CD4-positive, alpha-beta T cell treated with Interleukin-4 for 1 hour (primary cell): Measurements from ENCODE around the gene RTL10.
"Not testable (repeated sequence)": the region's sequence is repeated elsewhere in the genome, so short reads cannot be mapped to it uniquely, and the experiment has no call there.

Experiments
- DNase-seq, 2 donors: peaks; one replicate each; pipeline ENCODE4 v3.0.0-alpha.2; 2020 to 2022

The RTL10 gene

DNA sequence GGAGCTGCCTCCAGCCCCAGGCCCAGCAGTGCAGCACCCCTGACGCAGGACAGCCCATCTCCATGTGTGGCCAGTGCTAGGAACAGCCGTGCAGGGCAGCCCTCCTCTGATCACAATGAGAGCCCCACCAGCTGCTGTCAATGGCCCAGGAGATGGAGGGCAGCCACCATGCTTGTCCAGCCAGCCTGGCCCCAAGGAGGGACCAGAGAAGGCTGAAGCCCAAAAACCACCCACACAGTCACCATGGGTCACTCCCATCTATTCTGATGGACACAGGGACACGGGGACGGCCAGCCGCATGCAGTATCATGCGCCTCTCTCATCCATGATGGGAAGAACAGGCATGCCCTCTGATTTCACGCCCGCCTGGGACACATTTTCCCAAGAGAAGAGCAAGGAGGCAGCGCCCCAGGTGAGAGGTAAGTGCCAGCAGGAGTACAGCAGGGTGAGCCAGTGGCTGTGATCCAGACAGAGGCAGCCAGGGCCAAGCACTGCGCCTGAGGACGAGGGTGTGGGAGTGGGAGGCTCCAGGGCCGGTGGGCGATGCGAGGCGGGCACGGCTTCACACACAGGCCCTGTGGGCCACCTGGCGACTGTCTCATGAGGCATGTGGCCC, 33.6 kb upstream of the RTL10 start:
- no peak for DNase-seq

- DNase-seq, result no peak
Measured at GRCh38 chr22:19887256-19887985, 32.7 kb upstream of the RTL10 start.

DNA sequence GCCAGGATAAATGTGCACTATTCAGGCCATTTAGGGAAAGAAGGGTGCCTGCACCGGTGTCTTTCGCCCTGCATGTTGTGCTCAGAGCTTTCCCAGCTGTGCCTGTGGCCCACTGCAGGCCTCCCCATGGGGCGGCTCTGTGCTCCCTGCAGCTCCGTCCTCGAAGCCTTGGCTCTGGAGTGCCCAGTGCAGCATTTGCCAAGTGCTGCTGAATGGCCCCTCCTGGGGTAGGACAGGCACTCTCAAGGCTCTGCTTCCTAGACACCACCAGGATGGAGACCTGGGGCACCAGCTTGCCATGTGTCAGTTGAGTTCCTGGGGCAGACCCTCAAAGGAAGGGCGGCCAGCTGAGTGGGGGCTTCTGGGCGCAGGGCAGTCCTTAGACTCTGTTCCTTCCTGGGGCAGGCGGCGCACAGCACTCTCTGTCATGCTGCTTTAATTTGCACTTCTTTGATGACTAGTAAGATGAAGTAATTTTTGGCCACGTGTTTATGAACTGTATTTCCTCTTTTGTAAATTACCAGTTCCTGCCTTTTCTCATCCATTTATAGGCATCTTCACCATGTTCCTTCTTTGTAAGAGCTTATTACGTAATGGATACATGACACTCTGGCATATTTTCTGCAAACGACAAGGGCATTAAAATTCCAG, 32.1 kb upstream of the RTL10 start:
- DNase-seq, result peak; percentile 51 to 61

DNA sequence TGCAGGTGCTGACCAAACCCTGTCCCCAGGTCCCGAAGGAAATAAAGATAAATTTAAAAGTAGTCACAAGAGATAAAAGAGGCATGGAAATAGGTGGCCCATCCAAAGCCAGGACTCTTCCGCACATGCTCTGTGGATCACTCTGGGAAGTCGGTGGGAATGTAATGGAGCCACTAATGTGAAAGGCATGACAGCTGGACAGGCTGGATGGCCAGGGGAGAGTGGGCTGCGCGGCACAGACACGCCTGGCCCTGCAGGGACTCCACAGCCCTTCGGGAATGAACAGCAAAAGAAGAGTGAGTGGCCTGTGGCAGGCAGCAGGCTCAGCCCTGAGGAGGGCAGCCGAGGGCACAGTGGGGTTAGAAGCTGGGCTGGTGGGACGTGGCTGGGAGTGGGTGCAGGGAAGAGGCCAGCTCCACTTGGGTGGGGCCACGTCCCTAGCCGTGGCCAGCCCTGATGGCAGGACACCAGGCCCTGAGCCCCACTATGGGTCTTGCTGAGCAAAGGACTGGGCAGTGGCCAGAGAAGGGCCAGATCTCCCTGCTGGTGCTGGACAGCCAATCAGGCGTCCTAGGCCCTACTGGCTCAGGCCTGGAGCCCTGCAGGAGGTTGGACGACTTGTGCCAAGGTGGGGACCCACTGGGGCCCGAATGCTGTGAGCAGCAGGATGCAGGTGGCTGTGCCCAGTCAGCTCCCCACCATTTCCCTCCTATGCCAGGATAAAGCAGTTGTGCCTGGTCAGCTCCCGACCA, 31.3 kb upstream of the RTL10 start:
- no peak for DNase-seq

DNA sequence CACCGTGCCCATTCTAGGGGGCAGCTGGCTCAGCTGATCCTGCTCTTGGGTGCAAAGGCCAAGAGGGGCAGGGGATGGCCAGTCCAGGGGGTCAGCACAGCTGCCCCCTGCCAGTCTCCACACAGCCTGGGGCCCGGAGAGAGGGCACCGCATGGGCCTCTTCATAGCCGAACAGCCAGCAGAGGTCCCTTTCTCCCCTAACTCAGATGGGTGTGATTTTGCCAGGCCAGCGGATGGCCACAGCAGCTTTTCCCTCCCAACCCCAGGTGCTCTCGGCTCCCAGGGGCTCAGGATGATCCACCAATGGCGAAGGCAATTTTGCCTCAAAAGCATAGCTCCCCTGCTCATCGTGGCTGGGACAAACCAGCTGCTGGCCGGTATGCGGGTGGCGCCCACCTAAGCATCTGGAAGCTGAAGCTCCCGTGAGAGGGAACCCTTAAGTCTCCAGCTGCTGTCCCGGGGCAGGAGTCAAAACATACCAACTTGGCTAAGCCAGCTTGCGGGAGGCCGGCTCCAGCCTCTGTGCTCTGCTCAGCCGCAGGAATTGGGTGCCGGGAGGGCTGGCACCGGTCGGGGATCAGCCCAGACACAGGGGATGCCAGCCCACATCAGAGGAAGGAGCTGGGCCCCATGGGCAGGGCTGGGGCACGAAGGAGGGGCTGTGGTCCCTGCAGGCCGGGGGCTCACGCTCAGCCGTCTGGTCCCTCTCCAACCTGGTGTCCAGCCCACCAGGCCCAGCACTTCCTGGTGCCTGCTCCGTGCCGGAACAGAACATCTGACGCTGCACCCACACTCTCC, 30.5 kb upstream of the RTL10 start:
- DNase-seq, result no peak

DNA sequence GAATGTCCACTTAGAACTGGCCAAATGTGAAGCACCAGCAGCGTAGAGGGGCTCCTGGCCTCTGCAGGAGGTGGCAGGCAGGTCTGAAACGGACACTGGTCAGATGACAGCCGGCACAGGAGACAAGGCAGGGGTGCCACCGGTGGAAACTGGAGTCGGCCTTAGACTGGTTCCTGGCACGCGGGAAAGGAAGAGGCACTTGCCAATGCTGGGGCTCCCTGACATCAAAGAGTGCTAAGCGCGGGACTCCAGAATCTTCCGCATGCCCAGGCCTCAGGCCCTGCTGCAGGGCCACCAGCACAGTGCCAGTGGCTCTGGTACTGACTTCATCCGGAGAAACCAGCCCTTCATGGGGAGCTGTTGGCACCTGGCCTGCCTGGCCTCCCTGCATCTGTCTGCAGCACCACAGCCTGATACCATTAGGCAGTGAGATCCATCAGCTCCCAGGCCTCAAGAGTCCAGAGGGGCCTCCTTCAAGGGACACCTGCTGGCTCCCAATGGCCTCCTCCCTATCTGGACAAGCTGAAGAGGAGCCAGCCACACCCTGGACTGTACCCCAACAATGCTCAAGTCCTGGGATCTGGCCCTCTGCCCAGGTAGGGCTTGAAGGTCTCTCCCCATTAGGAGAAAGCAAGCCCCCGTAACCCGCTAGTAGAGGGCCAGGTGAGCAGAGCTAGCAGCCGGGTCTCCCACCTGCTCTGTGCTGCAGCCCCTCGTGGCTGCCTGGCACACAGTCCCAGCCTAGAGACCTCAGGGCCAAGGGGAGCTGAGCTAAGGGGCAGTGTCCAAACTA, 29.7 kb upstream of the RTL10 start:
- no peak for DNase-seq

DNA sequence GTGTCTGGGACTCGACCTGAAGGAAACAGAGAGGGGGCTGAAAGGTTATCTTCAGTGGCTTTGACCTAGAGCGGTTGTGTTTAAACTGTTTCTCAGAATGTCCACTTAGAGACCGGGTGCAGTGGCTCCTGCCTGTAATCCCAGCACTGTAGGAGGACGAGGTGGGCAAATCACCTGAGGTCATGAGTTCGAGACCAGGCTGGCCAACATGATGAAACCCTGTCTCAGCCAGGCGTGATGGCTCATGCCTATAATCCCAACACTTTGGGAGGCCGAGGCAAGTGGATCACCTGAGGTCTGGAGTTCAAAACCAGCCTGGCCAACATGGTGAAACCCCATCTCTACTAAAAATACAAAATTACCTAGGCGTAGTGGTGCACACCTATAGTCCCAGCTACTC, 28.8 kb upstream of the RTL10 start:
- DNase-seq, result not testable (repeated sequence)

- DNase-seq, result no peak
Measured at GRCh38 chr22:19882446-19883381, 28.0 kb upstream of the RTL10 start.

- no peak for DNase-seq
Measured at GRCh38 chr22:19880786-19881569, 26.3 kb upstream of the RTL10 start.

DNA sequence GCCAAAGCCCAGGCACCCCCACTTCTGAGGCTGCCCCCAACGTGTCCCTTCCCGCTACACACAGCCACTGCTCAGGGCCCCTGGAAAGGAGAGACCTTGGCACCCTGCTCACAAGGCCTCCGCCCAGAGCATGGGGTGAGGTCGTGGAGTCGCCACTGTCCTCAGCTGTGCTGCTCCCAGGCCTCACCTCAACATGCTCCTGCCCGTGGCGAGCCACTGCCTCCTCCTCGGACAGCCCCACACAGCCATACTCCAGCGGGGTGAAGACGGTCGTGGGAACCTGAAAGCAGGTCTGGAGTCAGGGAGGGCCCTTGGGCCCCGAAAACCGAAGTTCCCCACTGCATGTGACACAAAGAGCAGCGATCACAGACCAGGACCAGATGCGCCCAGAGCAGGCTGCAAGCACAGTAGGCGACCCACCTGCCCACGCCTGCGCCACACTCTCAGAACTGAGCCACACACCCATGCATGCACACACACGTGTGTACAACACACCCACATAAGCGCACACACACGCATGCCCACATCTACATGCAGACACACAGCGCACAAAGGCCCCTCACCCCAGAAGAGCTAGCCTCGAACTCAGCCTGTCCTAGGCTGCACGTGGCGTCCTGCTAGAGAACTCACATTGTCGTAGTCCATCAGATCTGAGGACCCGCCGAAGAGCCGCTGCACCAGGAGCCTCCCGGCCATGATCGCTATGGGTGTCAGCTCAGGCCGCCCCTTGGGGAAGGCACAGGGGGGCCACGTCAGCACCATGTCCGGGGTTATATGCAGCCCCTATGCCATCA, 25.5 kb upstream of the RTL10 start:
- no peak for DNase-seq

DNA sequence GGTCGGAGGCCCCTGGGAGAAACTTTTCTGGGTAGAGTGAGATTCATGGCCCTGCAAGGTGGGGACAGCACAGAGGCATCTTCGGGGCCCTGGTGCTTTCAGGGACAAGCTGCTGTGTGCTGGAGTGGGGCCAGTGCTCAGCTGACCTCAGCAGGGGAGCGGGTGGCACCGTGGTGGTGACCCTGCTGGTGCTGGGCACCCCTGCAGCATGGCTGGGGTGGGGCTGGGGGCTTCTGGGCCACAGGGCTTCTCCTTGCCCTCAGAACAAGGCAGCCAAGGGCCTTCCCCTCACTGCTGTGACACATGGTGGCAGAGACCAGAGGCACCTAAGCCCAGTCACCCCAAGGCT, 24.9 kb upstream of the RTL10 start:
- no peak for DNase-seq

DNA sequence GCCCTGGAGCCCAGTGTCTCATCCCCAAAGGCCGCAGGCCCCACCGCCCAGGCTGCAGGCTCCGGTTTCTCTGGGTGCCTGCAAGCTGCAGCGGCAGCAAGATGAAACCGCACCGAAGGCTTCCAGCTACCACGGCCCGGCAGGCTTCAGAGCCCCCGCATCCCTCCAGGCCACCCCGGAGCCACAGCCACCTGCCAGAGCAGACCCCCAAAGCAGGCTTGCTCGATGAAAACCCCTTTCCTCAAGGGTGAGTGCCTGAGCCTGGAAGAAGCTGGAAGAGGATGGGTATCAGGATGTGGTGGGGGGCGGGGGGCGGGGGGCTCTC, 24.5 kb upstream of the RTL10 start:
- DNase-seq, result no peak

DNA sequence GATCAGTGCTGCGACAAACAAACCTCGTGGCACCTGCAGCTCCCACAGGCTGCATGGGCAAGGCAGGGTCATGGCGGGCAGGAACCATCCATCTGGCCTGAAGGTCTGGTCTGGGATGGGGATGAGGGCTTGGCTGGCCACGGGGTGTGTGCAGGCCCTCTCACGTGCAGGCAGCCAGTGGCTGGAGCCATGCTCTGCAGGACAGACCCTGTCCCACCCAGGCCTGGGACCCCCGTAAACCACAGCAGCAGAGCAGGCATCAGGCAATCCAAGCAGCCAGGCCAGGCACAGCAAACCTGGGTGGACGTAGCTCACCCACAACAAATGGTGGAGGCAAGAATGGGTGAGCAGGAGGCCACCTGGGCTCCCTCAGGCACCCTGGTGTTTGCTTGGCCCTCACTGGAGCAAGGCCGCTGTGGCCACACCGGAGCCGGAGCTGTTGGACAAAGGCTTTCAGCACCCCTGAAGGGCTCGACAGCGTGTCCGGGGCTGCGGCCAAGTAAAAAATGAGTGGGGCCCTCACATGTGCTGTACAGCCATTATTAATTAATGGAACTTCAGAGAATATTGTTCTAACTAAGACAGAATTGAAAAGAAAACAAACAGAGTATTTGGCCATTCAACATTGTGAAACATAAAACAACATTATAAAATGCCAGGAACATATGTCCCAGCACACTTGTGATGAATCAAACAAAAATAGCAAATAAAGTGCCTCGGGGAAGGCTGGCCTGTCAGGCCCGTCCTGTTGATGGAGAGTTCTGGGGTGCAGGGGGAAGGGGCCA, 24.0 kb upstream of the RTL10 start:
- DNase-seq, result no peak

DNA sequence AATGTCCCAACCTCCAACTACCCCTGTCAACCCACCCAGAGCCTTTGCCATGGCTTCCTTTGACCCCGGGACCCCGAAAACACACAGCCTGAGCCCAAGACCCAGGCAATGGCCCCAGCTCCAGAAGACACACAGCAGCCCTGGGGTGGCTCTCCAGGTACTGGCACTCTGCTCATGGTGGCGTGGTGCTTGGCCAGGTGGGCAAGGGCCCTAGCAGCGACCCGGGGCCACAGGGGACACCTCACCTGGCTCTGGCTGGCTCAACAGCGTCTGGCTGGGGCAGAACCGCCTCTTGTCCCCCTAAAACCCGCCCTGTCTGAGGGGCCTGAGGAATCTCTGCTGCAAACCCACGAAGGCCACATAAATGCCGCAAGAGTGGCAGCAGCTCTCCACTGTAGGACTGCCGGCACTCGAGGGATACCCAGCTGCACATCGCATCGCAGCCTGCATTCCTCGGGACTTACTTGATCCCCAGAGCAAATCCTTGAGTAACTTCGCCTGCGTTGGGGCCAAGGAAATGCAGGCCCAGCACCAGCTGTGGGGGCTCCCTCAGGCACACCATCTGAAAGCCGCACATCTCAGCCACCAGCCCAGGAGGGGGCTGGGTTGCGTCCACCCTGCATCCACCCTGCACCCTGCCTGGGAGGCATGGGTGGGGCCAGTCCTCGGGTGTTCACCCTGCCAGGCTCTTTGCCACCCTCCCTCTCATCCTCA, 23.1 kb upstream of the RTL10 start:
- no peak for DNase-seq

DNA sequence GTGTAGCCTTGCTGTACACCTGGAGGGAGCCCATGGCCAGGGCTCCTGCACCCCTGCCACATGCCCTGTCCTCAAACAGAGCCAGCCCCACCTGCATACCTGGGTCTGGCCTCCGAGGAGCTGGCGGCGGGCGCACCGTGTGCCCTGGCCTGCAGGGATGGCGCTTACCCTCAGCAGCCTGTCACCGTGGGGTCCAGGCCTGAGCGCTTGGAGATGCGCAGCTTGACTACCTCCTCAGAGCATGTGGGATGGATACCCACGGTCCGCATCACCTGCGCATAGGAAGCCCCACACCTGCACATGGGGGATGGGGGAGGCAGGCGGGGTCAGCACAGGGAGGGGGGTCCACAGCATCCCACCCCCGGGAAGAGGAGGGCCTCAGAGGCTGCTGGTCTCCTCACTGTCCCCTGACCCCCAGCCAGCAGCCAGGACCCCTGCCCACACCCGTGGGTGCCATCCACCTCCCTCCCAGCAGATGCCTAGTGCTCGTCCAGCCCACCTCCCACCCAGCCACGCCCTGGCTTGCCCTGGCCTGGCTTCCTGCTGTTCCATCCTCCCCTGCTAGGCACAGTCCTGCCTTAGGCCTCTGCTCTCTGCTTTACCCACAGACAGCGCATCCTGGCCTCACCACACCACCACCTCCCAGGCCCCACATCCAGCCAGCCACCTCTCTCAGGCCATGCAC, 22.4 kb upstream of the RTL10 start:
- DNase-seq, result no peak

DNA sequence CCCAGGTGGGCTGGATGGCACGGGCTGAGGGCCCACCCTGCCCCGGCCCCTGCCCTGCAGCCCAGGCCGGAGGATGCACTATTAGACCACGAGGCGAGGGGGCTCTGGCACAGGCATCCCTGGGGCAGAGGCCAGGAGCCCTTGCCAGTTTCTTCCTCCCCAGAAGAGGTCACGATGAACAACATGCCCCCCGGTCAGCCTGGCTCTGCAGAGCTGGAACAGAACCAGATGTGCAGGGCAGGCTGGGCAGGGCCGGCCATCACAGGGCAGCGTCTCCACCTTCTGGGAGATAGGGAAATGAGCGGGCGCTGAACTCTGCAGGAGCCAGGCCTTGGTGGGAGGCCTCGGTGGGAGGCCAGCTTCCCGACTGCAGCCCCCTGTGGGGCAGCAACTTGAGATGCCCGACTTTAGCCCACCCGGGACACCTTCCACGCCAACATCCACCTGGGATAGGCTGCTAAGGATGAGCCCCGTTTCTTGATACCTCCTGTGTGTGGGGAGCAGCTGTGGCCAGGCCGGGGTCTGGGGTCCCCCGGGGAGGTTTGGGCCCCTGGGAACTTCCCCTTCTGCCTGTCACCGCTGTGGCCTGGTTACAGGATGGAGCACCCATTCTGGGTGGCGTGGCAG, 21.8 kb upstream of the RTL10 start:
- peak in 1 of 2 donors; percentile 7 for DNase-seq
